Erythroblast (primary cell): ENCODE results near the gene PMF1.

Experiments
- GATA1 ChIP-seq: IDR thresholded peaks from 2 replicates; pipeline ENCODE4 v1.6.1; 2011; ENCODE audit warnings: low read depth, mild to moderate bottlenecking, control low read depth, low read length, moderate library complexity
- POLR2A ChIP-seq: IDR thresholded peaks from 2 replicates; pipeline ENCODE4 v1.6.1; 2011; ENCODE audit warnings: mild to moderate bottlenecking, low read length

DNA sequence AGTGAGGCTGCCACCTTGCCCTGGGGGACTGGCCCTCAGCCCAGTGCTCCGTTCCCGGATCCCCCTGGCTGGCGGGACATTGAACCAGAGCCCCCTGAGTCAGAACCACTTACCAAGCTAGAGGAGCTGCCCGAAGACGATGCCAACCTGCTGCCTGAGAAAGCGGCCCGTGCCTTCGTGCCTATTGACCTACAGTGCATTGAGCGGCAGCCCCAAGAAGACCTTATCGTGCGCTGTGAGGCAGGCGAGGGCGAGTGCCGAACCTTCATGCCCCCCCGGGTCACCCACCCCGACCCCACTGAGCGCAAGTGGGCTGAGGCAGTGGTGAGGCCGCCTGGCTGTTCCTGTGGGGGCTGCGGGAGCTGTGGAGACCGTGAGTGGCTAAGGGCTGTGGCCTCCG, 72.6 kb downstream of the PMF1 start:
- TF ChIP-seq POLR2A (no peak), GATA1 (no peak)
